ENCODE results near the gene SUFU. TPM values are rescaled to one million over a fixed set of nuclear protein-coding genes. Genes with fewer than 3 reads are reported as not detected.

SUFU gene
- total RNA-seq, 2 experiments from 2014 or later: 5.7 to 6.0 TPM

DNA sequence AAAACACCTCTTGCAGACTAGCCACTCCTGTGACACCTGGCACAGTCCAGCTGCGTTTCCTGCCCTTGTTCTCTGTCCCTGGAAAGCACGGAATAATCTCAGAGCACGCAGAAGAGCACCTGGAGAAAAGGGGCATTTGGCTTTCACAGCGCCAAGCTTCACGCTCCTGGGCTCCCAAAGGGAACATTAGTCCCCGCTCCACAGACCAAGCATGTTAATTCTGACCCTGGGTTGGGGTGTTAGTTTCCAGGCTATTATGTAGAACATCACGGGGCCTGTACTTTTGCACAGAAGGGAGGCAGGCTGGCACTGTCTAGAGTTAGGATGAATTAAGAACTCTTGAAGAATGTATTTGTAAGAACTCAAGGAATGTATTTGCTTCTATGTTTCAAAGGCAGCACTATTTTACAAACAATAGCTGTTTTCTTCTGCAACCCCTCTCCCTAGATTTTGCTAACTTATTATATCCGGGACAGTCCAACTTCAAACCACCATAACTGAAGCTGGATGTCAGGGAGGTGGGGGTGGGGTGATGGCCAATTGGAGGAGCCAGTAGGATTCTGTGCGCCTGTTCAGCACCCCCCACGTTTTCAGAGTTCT is 78.3 kb downstream of the SUFU start:
- Mint-ChIP-seq H3K4me1 (peaks cover 19% of the 10 kb centered on the region), H3K9me3 (no peaks in the 10 kb centered on the region), H3K36me3 (no peaks in the 10 kb centered on the region), H3K27me3 (no peaks in the 10 kb centered on the region), H3K27ac (no peak overlapping the region), H3K4me3 (no peak overlapping the region)
- DNase-seq: no peak

DNA sequence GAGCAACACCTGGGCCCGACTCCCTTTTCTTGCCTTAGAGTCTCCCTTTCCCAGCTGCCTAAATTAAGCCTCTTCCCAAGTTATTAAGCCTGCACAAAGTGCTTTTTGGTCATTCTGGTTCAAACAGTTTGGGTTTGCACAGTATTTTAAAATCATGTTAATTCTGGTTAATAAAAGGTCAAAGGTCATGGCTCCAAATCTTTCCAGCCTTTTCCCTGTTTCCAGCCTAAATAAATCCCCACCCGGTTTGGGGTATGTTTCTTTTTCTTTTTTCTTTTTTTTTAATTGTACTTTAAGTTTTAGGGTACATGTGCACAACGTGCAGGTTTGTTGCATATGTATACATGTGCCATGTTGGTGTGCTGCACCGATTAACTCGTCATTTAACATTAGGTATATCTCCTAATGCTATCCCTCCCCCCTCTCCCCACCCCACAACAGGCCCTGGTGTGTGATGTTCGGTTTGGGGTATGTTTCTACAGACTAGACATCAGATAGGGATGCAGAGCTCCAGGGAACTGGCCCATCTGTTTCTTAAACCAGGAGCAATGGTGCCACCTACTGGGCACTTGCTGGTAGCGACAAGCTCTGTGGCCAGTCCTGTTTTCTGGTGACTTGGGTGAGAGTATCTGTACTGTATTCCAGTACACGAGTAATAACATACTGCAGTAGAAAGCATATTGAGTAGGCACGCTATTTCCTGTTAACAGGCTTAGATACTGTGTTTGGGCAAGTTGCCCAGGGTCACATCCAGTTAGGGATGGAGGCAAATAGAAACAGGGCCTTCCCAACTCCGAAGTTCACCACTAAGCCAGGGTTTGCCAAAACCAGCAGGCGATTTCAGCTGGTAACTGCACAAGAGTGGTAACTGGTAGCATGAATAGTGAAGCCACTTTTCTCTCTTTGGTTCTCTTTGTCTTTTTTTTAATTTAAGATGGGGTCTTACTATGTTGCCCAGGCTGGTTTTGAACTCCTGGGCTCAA is 80.0 kb downstream of the SUFU start:
- Mint-ChIP-seq H3K4me1 (peaks cover 15% of the 10 kb centered on the region), H3K9me3 (no peaks in the 10 kb centered on the region), H3K27me3 (no peaks in the 10 kb centered on the region), H3K27ac (no peak overlapping the region), H3K36me3 (no peaks in the 10 kb centered on the region), H3K4me3 (no peak overlapping the region)
- DNase-seq: peak; percentile 75

DNA sequence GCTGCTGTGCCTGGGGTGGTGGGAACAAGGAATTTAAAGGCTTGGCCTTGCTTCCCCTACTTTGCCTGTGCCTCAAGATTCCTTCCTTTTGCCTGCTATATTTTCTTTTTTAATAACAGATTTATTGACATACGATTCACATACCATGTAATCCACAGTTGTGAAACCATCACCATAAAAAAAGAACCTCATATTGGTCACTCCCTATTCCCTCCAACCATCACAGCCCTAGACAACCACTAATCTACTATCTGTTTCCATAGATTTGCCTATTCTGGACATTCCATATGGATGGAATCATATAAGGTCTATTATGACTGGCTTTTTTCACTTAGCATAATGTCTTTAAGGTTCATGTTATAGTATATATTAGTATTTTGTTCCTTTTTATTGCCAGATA is 81.3 kb downstream of the SUFU start:
- Mint-ChIP-seq H3K4me1 (peaks cover 9% of the 10 kb centered on the region), H3K9me3 (no peaks in the 10 kb centered on the region), H3K36me3 (no peaks in the 10 kb centered on the region), H3K4me3 (no peak overlapping the region), H3K27ac (no peak overlapping the region), H3K27me3 (no peaks in the 10 kb centered on the region)
- no peak for DNase-seq

DNA sequence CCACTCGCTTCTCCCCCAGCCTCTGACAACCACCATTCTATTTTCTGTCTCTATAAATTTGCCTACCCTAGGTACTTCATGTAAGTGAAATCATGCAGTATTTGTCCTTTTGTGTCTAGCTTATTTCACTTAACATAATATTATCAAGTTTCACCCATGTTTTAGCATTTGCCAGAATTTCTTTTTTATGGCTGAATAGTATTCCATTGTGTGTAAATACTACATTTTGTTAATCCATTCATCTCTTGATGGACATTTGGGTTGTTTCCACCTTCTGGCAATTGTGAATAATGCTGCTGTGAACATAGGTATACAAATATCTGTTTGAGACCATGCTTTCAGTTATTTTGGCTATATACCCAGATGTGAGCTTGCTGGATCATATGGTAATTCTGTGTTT is 83.1 kb downstream of the SUFU start:
- no peak for DNase-seq
- H3K27me3 Mint-ChIP-seq: no peaks in the 10 kb centered on the region
- peaks cover 10% of the 10 kb centered on the region for H3K4me1 Mint-ChIP-seq
- no peak overlapping the region for H3K4me3 Mint-ChIP-seq
- H3K9me3 Mint-ChIP-seq: no peaks in the 10 kb centered on the region
- no peak overlapping the region for H3K27ac Mint-ChIP-seq
- H3K36me3 Mint-ChIP-seq: no peaks in the 10 kb centered on the region

DNA sequence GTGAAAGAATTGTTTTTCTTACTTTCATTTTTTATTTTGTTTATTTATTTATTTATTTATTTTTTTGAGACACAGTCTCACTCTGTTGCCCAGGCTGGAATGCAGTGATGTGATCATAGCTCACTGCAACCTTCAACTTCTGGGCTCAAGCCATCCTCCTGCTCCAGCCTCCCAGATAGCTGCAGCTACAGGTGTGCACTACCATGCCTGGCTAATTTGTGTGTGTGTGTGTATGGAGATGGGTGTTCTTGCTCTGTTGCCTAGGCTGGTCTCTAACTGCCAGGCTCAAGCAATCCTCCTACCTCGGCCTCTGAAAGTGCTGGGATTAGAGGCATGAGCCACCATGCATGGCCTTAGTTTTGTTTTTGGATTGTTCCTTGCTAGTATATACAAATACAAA is 85.1 kb downstream of the SUFU start:
- no peaks in the 10 kb centered on the region for H3K9me3 Mint-ChIP-seq

DNA sequence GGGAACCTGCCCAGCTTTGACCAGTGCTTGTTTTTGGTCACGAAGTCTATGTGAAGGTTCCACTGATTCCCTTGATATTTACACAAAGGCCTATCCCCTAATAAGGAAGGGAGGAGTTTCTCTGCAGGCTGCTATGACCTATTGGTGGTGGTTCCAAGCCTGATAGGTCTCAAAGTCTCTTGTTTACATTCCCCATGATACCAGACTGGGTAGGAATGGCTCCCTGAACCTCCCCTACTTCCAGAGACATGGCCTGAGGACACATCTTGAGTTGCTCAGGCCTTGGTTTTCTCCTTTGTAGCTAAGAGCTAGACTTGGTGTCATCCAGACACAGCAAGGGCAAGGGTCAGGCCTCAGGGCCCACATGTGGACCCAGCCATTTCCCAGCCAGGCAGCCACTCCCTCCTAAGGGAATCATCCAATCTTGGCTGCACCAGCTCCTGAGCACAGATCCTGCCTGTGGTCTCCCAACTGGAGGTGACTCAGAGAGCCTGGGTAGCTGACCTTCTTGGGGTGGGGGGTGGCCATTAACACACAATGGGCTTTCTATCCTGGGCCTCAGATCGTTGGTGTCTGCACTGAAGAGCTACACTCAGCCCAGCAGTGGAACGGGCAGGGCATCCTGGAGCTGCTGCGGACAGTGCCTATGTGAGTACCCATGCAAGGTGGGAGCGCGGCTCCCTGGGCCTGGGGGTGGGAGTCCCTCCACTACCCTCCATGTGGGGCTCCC is 89.5 kb downstream of the SUFU start:
- H3K4me3 Mint-ChIP-seq: no peak overlapping the region
- no peaks in the 10 kb centered on the region for H3K9me3 Mint-ChIP-seq
- peaks cover 5% of the 10 kb centered on the region for H3K4me1 Mint-ChIP-seq
- no peaks in the 10 kb centered on the region for H3K27me3 Mint-ChIP-seq
- H3K36me3 Mint-ChIP-seq: no peaks in the 10 kb centered on the region
- DNase-seq: no peak
- H3K27ac Mint-ChIP-seq: no peak overlapping the region

More for the DNA sequence above, 85.1 kb downstream of the SUFU start:
- Mint-ChIP-seq H3K4me1 (peaks cover 5% of the 10 kb centered on the region), H3K27ac (no peak overlapping the region), H3K27me3 (no peaks in the 10 kb centered on the region), H3K4me3 (no peak overlapping the region), H3K36me3 (no peaks in the 10 kb centered on the region)
- no peak for DNase-seq

DNA sequence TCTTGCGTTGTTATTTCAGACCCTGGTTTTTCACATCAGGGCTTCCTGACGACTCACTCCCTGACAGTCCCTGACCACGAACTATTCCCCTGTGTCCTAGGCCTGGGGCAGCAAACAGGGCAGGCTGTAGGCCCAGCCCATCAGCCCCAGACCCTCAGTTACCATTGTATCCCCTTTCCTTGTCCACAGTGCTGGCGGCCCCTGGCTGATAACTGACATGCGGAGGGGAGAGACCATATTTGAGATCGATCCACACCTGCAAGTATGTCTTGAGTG is 90.0 kb downstream of the SUFU start:
- Mint-ChIP-seq H3K4me1 (peaks cover 5% of the 10 kb centered on the region), H3K27me3 (no peaks in the 10 kb centered on the region)

DNA sequence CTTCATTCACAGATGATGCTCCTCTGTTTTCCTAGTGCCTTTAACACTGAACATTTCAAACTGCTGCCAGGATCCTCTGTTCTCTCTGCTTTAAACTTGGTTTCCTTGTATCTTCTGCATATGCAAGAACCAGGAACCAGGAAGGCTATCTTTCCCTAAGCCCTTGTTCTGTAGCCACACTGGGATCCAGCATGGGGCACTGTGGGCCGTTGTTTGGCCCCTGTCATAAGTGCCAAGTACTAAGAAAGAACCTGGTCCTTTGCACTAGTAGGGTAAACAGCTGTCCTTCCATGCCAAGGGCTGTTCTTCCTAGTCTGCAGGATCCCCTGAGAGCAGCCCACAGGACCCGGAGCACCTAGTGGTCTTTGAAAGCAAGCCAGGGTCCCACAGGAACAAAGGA is 91.5 kb downstream of the SUFU start:
- Mint-ChIP-seq H3K4me3 (no peak overlapping the region), H3K36me3 (peaks cover 4% of the 10 kb centered on the region), H3K27me3 (no peaks in the 10 kb centered on the region), H3K4me1 (peaks cover 5% of the 10 kb centered on the region), H3K9me3 (no peaks in the 10 kb centered on the region), H3K27ac (no peak overlapping the region)
- DNase-seq: no peak

More for the DNA sequence above, 90.0 kb downstream of the SUFU start:
- no peak overlapping the region for H3K4me3 Mint-ChIP-seq
- no peaks in the 10 kb centered on the region for H3K9me3 Mint-ChIP-seq
- H3K27ac Mint-ChIP-seq: no peak overlapping the region
- H3K36me3 Mint-ChIP-seq: peaks cover 2% of the 10 kb centered on the region
- DNase-seq: no peak

DNA sequence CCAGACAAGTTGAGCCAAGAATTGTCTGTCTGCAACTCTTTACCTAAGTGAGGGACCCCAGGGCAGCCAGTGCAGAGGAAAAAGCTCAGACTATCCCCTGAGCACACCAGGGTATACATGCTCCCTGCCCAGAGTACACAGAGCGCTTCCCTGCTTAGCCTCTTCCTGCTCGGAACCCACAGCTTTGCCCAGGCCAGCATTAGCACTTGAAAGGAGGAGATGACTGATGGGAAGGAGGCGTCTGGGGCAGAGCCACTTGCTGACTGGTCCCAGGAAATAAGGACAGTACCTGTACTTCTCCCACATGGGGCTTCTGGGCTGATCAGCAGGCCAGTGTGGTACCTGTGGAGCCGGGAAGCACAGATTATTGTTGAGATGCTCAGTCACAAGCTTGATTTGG is 92.1 kb downstream of the SUFU start:
- Mint-ChIP-seq H3K4me3 (no peak overlapping the region), H3K36me3 (peaks cover 5% of the 10 kb centered on the region), H3K9me3 (no peaks in the 10 kb centered on the region), H3K27me3 (no peaks in the 10 kb centered on the region), H3K4me1 (peaks cover 5% of the 10 kb centered on the region), H3K27ac (no peak overlapping the region)
- DNase-seq: no peak

DNA sequence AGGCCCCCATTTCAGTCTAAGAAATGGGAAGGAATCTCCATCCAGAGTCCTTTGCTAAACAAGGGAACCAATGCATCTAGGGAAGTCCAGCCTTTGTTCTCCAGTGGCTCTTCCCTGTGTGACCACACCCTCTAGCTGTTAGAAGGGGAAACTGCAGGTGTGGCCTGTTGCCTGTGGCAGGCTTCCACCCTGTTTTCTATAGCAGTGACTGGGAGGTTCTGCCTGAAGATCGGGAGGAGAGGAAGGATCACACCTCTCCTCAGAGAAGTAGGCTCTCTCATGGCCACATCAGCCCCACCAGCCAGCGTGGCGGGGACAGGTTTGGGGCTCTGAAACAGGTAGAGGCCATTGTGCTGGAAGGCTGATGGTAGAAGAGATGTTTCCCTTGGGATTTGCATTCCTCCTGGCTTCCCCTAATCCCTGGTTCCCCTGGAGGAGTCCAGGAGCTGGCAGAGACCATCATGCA is 92.8 kb downstream of the SUFU start:
- H3K4me1 Mint-ChIP-seq: peaks cover 4% of the 10 kb centered on the region
- H3K36me3 Mint-ChIP-seq: peaks cover 5% of the 10 kb centered on the region
- H3K27me3 Mint-ChIP-seq: no peaks in the 10 kb centered on the region
- H3K27ac Mint-ChIP-seq: no peak overlapping the region
- DNase-seq: peak; percentile 21
- H3K9me3 Mint-ChIP-seq: no peaks in the 10 kb centered on the region
- no peak overlapping the region for H3K4me3 Mint-ChIP-seq

DNA sequence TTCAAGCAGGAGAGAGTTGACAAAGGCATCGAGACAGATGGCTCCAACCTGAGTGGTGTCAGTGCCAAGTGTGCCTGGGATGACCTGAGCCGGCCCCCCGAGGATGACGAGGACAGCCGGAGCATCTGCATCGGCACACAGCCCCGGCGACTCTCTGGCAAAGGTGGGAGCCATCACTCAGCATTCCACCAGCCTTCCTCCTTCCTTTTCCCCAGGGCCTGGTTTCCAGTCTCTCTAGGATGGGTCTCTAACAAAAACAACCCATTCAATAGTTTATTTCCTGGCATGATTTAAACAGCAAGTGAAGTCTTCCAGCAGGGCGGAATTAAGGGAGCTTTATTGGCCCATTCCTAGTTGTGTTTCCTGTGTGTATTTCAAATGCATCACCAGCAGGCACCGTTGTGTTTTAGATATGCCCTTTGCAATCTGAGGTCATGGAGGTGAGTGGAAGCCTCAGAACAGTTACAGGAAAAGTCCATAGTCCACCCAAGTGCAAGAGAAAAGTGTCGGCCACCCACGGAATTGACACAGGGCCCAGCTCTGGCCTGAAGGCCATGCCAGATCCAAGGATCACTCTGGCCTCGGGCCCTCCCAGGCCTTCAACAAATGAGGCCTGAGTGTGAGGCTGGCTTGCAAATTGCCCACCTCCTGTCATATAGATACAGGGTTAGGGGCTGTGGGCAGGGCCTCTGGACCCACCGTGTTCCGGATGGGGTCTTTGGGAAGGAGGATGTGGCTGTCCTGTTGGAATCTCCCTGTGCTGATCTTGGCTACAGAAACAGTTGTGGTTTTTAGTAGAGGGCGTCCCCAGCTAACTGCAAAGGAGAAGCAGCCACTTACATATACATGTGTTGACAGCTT is 93.6 kb downstream of the SUFU start:
- no peak overlapping the region for H3K4me3 Mint-ChIP-seq
- H3K4me1 Mint-ChIP-seq: no peaks in the 10 kb centered on the region
- no peak for DNase-seq
- H3K27ac Mint-ChIP-seq: no peak overlapping the region
- H3K9me3 Mint-ChIP-seq: no peaks in the 10 kb centered on the region
- no peaks in the 10 kb centered on the region for H3K27me3 Mint-ChIP-seq
- H3K36me3 Mint-ChIP-seq: peaks cover 5% of the 10 kb centered on the region

DNA sequence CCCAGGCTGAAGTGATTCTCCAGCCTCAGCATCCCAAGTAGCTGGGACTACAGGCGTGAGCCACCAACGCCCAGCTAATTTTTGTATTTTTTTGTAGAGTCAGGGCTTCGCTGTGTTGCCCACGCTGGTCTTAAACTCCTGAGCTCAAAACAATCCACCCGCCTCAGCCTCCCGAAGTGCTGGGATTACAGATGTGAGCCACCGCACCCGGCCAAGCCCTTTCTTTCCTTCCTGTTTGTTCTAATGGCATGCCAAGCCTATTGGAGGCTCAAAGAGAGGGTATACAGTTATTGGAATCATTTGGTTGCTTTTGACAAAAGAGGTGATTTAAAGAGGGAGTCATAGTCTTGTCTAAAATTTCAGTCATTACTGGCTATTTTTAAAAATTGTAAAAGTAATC is 94.5 kb downstream of the SUFU start:
- Mint-ChIP-seq H3K4me1 (no peaks in the 10 kb centered on the region), H3K9me3 (no peaks in the 10 kb centered on the region), H3K36me3 (peaks cover 5% of the 10 kb centered on the region), H3K4me3 (no peak overlapping the region), H3K27me3 (no peaks in the 10 kb centered on the region), H3K27ac (no peak overlapping the region)
- no peak for DNase-seq

DNA sequence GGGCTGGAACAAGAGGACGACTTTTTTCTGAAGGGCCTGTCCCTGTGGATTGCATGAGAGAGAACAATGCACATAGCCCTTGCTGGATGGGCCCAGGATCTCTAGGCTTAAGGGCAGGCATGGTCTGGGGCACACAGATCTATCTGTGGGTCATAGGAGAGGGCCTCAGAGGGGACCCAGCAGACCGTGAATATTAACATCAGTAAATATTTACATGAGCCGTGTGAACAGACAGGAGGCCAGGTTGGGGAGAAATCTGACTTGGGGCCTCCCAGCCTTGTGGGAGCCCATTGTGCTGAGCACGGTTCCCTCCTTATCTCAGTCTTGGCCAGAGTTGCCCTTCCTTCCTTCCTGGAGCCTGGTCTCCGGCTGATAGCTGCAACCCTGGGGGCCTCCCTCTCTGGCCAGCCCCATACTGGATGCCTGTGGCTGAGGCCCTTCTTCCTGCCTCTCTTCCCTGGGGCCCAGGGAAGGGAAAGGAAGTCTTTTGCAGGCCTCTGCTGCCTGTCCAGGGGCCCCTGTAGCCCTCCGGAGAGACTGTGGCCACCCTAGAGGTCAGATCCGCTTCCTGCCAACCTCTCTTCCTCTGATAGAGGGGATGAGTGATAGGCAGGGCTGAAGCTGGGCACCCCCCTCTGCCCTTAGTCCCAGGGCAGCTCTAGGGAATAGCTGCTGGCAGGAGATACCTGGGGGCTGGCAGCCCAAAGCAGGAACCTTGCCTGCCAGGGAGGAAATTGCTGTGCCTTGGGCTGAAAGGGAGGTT is 96.0 kb downstream of the SUFU start:
- H3K36me3 Mint-ChIP-seq: peaks cover 7% of the 10 kb centered on the region
- H3K4me3 Mint-ChIP-seq: no peak overlapping the region
- H3K27me3 Mint-ChIP-seq: no peaks in the 10 kb centered on the region
- H3K27ac Mint-ChIP-seq: no peak overlapping the region
- no peaks in the 10 kb centered on the region for H3K9me3 Mint-ChIP-seq
- DNase-seq: no peak
- H3K4me1 Mint-ChIP-seq: peaks cover 3% of the 10 kb centered on the region

DNA sequence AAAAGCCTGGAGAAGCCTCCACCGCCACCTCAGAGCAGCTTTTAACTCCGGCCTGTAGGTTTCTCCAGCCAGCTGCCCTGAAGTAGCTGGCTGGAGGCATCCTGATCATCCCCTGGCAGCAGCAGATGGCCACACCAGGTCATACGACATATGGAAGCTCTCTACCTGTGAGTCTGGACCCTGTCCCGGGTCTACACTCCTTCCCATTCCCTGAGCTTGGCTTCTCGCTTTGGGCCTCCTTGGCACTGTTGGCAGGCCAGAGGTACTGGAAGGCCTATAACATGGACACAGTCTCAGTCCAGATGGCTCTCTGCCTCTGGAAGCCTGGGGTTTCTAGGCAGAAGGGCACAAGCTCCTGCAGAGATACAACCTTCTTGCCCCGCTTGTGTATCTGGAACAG is 97.0 kb downstream of the SUFU start:
- H3K36me3 Mint-ChIP-seq: peaks cover 7% of the 10 kb centered on the region
- no peaks in the 10 kb centered on the region for H3K27me3 Mint-ChIP-seq
- no peak for DNase-seq
- H3K9me3 Mint-ChIP-seq: no peaks in the 10 kb centered on the region
- no peak overlapping the region for H3K4me3 Mint-ChIP-seq
- peaks cover 3% of the 10 kb centered on the region for H3K4me1 Mint-ChIP-seq
- H3K27ac Mint-ChIP-seq: no peak overlapping the region

Measured in activated naive CD8-positive, alpha-beta T cell treated with anti-CD3 and anti-CD28 coated beads for 36 hours (primary cell).